Nephron progenitor cell (in vitro differentiated cells): ENCODE measurements around the gene DCST1.

ENCODE experiments used
- DNase-seq: peaks from one replicate; pipeline ENCODE4 v3.0.0; 2021
- H3K27ac Mint-ChIP-seq: 2 replicates; pipeline ENCODE4 v1.8.0; 2021; ENCODE audit warnings: mild to moderate bottlenecking, moderate library complexity, mixed read lengths
- H3K27me3 Mint-ChIP-seq: 2 replicates; pipeline ENCODE4 v1.8.0; 2021; ENCODE audit warnings: mild to moderate bottlenecking, low read depth, mixed read lengths; ENCODE audit not compliant: poor library complexity
- H3K36me3 Mint-ChIP-seq: 2 replicates; pipeline ENCODE4 v1.8.0; 2021; ENCODE audit warnings: low read depth, mixed read lengths
- H3K4me1 Mint-ChIP-seq: 2 replicates; pipeline ENCODE4 v1.8.0; 2021; ENCODE audit warnings: mixed read lengths
- H3K4me3 Mint-ChIP-seq: 2 replicates; pipeline ENCODE4 v1.8.0; 2021; ENCODE audit warnings: mild to moderate bottlenecking, moderate library complexity, mixed read lengths
- H3K9me3 Mint-ChIP-seq: 2 replicates; pipeline ENCODE4 v1.8.0; 2021; ENCODE audit warnings: mild to moderate bottlenecking, moderate library complexity, mixed read lengths
- CTCF ChIP-seq: fragments of 200-600 bp; sonication (generic); IDR thresholded peaks from 2 replicates; pipeline ENCODE4 v1.5.0; 2021; ENCODE audit warnings: antibody characterized with exemption

Gene DCST1

DNA sequence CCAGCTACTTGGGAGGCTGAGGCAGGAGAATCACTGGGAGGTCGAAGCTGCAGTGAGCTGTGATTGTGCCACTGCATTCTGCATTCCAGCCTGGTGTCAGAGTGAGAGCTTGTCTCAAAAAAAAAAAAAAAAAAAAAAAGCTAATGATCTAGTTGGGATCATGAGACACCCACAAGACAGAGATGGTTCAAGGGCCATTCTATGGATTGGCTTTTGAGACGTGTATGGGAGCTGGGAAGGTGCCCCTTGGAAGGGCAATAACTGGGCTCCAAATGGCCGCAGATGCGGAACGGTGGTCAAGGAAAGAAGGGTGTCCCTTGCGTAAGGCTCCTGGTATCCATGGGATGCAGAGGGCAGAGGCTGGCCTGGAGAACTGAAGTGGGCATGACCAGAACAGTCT is 10.7 kb downstream of the DCST1 start:
- no peak for TF ChIP-seq CTCF
- peaks cover 8% of the 10 kb centered on the region for H3K27me3 Mint-ChIP-seq
- no peak overlapping the region for H3K4me3 Mint-ChIP-seq
- peaks cover 49% of the 10 kb centered on the region for H3K4me1 Mint-ChIP-seq
- DNase-seq: no peak
- no peak overlapping the region for H3K27ac Mint-ChIP-seq
- H3K9me3 Mint-ChIP-seq: no peaks in the 10 kb centered on the region
- H3K36me3 Mint-ChIP-seq: no peaks in the 10 kb centered on the region

DNA sequence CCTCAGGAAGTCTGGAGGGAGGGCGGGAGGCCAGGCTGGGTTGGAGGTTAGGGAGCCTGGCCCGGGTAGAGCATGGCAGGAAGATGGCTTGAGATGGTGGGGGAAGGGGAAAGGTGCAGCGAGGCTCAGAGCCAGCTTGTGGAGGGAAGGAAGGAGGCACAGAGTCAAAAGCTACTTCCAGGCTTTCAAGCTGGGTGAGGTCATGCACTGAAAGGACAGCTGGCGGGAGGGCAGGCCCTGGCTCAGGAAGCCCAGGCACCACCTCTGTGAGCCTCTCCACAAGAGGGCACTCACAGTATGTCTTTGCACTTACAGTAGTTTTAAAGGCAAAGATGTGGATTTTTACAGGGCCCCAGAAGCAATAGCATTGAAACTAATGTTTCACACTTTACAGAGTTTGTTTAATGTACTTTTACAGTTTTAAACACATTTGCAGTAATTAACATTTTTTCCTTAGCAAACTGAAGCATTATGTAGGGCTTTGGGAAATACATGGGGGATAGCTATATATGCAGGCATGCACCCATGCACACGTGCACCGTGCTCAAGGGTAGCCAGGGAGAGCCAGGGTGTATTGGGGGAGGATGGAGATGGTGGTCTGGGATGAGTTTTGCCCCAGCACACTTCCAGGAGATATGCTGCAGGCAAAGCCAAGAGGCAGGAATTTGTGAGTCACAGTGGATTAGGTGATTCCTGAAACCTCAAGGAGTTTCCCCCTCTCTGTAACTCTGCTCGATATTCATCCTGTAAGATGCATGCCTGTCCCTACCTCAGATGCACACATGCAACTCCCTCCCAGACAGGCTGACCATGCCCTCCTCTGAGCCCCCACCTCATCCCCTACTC is 11.4 kb downstream of the DCST1 start:
- TF ChIP-seq CTCF: peak; percentile 53
- peak; percentile 62 for DNase-seq
- H3K9me3 Mint-ChIP-seq: no peaks in the 10 kb centered on the region
- H3K27me3 Mint-ChIP-seq: peaks cover 8% of the 10 kb centered on the region
- H3K36me3 Mint-ChIP-seq: no peaks in the 10 kb centered on the region
- H3K27ac Mint-ChIP-seq: no peak overlapping the region
- H3K4me1 Mint-ChIP-seq: peaks cover 56% of the 10 kb centered on the region
- no peak overlapping the region for H3K4me3 Mint-ChIP-seq

DNA sequence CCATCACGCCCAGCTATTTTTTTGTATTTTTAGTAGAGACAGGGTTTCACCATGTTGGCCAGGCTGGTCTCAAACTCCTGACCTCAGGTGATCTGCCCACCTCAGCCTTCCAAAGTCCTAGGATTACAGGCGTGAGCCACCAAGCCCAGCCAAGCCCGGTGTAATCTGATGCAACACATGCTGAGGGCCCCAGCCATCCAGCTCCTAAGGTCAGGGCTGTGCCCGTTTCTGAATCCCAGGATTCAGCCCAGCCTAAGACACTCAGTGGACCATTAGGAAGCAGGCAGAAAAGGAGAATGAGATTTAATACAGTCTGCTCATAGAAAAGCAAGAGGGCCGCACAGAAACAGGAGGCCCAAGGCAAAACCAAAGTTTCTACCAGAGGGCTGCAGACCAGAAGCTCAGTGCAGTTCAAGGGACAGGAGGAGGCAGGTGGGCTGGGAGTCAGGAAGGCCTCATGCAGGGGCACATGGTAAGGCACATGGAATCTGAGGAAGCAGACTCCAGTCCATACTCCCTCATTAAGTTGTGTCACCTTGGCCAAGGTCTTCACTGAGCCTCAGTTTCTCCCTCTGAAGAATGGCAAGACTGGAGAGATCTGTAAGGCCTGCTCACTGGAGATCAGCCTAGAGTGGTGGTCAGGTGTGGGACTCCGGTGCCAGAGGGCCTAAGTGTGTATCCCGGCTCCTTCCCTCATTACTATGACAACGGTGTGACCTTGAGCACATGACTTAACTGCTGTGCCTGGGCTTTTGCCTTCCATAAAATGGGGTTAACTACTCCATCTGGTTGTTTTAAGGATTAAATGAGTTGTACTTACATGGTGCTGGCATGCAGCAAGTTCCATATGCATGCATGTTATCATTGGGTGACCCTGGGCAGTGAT is 15.1 kb downstream of the DCST1 start:
- H3K4me1 Mint-ChIP-seq: peaks cover 72% of the 10 kb centered on the region
- no peak for DNase-seq
- TF ChIP-seq CTCF: no peak
- no peaks in the 10 kb centered on the region for H3K36me3 Mint-ChIP-seq
- H3K4me3 Mint-ChIP-seq: peak overlapping the region; percentile 16
- H3K27ac Mint-ChIP-seq: peak overlapping the region; percentile 29
- no peaks in the 10 kb centered on the region for H3K9me3 Mint-ChIP-seq
- peaks cover 11% of the 10 kb centered on the region for H3K27me3 Mint-ChIP-seq

- Mint-ChIP-seq H3K27me3 (peaks cover 11% of the 10 kb centered on the region), H3K9me3 (no peaks in the 10 kb centered on the region), H3K27ac (peak overlapping the region; percentile 29), H3K4me1 (peaks cover 60% of the 10 kb centered on the region), H3K4me3 (peak overlapping the region; percentile 82), H3K36me3 (no peaks in the 10 kb centered on the region)
- DNase-seq: no peak
- TF ChIP-seq CTCF: no peak
Observed at GRCh38 chr1:155049651-155050559, 16.3 kb downstream of the DCST1 start.

DNA sequence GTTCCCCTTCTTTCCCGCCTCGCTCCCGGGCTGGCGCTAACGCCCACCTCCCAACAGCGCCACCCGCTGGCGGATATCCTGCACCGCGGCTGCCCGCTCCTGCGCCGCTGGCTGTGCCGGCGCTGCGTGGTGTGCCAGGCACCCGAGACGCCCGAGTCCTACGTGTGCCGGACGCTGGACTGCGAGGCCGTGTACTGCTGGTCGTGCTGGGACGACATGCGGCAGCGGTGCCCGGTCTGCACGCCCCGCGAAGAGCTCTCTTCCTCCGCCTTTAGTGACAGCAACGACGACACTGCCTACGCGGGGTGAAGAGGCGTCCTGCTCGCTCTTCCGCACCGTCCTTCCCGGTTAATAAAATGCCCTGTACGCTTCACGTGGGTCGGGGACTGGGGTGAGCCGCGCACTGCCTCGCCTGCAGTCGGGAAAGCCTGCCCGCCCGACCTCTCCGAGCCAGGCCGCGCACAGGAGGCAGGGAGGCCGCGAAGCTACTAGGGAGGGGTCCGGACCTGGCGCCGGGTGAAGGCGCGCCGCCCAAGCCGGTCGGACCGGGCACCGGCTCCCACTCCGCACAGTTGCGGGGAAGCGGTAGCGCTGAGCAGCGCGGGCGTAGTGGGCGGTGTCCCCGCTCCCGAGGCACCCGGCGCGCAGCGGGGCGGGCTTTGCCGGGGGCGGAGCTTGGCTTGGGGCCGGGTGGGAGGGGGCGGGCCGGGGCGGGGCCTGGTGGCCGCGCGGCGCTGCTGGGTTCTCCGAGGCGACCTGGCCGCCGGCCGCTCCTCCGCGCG is 17.1 kb downstream of the DCST1 start, which contains the start of gene ADAM15:
Gene ADAM15 (plus strand): TSS at position 757 of the 782 bp plus-strand sequence. CDS start 71 bp downstream, outside the sequence.
- peak within 1 kb of the TSS; percentile 84 for H3K4me3 Mint-ChIP-seq
- peaks cover 11% of the 10 kb centered on the region for H3K27me3 Mint-ChIP-seq
- H3K9me3 Mint-ChIP-seq: no peaks in the 10 kb centered on the region
- no peak within 1 kb of the TSS for H3K27ac Mint-ChIP-seq
- H3K4me1 Mint-ChIP-seq: peaks cover 51% of the 10 kb centered on the region
- TF ChIP-seq CTCF: peak; percentile 91
- peak; percentile 92 for DNase-seq
- no peaks in the 10 kb centered on the region for H3K36me3 Mint-ChIP-seq
